ENCODE measurements around the gene GLP2R.

DNA sequence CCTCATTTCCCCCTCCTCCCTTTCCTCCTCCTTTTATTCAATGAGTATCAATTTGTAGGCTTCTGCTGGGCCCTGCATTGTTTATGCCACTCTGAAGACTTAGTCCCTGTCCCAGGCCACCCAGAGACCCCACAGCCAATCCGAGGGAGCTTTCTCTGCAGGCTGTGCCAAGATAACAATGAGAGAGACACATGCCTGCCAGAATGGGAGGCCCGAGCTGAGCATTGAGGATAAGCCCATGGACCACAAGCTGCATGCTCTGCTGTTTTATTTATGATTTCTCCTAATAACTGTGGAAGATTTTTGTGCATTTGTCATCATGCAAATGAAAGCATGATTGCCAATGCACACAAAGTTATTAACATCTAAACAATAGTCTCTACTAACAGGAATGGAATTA, 76.4 kb downstream of the GLP2R start:
- TF ChIP-seq POLR2A (IDR thresholded peaks at IDR 0.05) = no peak
- no peak for TF ChIP-seq CTCF (IDR thresholded peaks at IDR 0.05)
